GM12874 (cell line): ENCODE results near the gene EEPD1.

Experiments used
- TF ChIP-seq, protein P1 (sequence below): IDR thresholded peaks from 2 replicates; pipeline ENCODE4 v1.5.1; 2011; ENCODE audit warnings: low read depth, mild to moderate bottlenecking, control low read depth, low read length, moderate library complexity; ENCODE audit not compliant: insufficient read depth

EEPD1 gene

DNA sequence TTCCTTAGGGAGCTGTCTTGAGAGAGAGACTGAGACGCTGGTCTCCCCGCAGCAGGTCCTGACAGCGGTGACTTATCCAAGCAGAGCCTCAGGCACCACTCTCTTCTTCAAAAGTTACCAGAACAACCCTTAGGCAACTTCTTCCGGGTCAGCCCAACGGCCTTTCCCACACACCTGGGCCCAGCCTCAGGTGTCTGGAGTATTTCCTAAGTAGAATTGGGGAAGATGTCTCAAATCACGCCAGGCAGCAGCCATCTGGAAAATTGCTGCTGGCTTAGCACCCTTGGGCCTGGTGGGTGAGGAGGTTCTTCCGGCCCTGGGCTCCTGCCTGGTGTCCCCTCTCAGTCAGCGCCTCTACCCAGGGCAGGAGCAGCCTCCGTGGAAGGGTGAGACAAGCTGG is 156.2 kb downstream of the EEPD1 start:
- TF ChIP-seq, protein P1, sequence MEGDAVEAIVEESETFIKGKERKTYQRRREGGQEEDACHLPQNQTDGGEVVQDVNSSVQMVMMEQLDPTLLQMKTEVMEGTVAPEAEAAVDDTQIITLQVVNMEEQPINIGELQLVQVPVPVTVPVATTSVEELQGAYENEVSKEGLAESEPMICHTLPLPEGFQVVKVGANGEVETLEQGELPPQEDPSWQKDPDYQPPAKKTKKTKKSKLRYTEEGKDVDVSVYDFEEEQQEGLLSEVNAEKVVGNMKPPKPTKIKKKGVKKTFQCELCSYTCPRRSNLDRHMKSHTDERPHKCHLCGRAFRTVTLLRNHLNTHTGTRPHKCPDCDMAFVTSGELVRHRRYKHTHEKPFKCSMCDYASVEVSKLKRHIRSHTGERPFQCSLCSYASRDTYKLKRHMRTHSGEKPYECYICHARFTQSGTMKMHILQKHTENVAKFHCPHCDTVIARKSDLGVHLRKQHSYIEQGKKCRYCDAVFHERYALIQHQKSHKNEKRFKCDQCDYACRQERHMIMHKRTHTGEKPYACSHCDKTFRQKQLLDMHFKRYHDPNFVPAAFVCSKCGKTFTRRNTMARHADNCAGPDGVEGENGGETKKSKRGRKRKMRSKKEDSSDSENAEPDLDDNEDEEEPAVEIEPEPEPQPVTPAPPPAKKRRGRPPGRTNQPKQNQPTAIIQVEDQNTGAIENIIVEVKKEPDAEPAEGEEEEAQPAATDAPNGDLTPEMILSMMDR = no peak

DNA sequence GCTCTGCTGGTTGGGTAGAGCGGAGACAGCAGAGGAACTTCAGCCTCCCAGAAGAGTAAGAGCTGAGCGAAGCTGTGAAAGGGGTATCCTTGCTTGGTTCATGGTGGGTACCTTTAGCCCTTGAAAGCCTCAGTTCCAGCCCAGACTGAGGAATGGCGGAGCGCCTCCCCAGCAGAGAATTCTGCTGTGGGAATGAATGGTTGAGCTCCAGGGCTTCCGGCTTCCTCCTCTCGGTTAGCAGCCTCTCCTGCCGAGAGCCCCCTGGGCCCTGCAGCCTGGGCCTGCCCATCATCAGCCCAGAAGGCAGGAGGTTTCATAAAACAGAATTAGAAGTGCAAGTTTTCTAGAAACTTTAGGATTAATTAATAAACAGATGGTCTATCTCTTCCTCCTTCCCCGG is 156.7 kb downstream of the EEPD1 start:
- TF ChIP-seq, protein P1 = no peak

DNA sequence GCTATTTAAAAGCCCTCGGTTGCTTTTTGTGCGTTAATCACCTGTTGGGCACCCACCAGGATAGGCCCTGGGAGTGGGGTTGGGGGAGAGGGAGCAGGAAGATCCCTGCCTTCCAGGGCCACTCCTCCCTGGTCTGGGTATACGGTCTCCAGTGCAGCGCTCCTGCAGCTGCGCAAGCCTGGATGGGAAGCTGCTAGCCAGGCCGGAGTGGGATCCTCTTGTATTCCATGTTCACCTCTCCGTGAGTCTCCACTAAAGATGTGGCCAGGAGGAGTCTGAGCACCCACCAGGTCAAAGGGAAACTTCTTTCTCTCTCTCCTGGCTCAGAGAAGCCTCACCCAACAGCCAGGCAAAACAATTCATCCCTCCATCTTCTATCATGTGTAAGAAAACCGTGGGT is 157.8 kb downstream of the EEPD1 start:
- TF ChIP-seq, protein P1 = no peak

DNA sequence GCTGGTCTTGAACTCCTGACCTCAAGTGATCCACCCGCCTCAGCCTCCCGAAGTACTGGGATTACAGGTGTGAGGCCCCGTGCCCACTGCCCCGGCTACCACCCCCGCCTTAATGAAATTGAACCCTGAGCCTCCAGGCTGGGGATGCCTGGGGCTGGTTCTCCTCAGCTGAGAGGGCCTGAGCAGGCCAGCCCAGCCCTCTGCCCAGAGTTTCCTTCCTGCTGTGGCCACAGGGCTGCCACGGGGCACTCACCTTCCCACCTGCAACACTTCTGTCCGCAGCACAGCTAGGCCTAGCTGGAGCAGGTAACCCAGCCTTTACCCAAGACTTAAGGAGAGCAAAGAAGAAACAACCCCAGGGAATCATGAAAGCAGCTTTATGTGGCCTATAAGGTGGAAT is 158.5 kb downstream of the EEPD1 start:
- TF ChIP-seq, protein P1 = no peak

DNA sequence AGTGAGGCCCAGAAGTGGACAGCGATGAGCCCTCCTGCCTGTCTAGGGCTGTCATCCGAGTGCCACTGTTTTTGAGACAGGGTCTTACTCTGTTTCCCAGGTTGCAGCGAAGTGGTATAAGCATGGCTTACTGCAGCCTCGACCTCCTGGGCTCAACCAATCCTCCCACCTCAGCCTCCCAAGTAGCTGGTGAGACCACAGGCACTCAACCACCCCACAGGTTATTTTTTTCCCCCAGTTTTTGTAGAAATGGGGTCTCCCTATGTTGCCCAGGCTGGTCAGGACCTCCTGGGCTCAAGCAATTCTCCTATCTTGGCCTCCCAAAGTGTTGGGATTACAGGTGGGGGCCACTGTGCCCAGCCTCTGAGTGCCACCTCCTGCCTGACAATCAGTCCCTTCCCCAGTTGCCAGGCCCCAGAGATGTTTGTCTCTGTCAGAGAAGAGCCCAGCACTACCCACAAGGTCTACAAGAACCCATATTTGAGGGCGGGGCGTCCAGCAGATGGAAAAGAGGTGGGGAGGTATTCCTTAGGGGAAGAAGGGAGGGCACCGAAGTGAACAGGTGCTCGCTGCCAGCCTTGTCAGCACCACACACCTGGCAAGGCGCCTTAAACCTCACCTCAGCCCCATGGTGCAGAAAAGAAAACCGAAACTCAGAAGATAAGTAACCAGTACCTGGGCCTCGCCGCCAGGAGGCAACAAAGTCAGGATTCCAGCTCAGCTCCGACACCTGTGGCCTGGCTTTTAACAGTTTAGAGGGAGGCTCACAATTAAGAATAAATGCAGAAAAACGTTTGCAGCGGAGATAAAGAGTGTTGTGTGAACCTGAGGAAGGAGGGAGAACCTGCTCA is 159.2 kb downstream of the EEPD1 start:
- TF ChIP-seq, protein P1 = no peak

DNA sequence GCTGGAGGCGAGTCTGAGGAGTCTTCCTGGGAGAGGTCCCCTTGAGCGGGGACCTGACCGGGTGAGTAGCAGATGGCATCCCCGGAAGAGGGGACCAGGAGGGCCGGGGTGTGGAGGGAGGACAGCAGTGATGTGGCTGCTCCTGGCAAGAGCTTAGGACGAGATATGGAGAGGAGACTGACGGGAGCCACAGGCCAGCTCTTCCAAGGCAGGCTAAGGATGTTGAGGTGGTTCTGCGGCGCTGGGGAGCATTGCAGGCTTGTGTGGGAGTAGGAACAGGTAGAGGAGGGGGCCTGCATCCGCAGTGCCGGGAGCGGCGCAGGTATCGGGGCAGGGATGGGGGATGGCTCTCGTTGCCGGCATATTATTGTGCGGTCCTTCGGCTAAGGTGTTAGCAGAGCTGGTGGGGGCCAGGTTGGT is 159.9 kb downstream of the EEPD1 start:
- TF ChIP-seq, protein P1 = no peak

DNA sequence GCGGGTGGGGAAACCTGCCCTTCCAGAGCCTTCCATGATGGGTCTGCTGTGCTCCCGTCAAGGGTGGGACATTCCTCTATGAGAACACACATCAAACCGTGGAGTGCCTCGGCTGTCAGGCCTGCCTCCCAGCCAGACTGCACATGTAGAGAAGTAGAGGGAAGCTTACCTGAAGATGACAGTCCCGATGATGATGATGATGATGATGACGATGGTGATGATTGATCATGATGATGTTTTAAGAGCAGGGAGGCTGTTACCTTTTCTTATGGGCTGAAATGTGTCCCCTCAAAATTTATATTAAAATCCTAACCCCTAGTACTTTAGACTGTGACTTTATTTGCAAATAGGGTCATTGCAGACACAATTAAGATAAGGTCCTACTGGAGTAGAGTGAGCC is 160.6 kb downstream of the EEPD1 start:
- TF ChIP-seq, protein P1 = no peak
